SU-DHL-6 (cell line): ENCODE measurements around the gene CDC16.
"Not testable (repeated sequence)": the region's sequence is repeated elsewhere in the genome, so short reads cannot be mapped to it uniquely, and the experiment has no call there.

ENCODE experiments used
- H2AFZ ChIP-seq: fragments of 200-600 bp; sonication (generic); 2 replicates; pipeline ENCODE4 v1.6.1; 2014; ENCODE audit warnings: low read depth, mild to moderate bottlenecking, moderate library complexity, mixed read lengths, antibody characterized with exemption, low read length; ENCODE audit not compliant: severe bottlenecking
- H3F3A ChIP-seq: fragments of 200-600 bp; shearing (Covaris generic); 2 replicates; pipeline ENCODE4 v1.6.0; 2016; ENCODE audit warnings: antibody characterized with exemption, mild to moderate bottlenecking; ENCODE audit not compliant: insufficient read depth
- H3K27ac ChIP-seq: fragments of 200-600 bp; sonication (generic); 2 replicates; pipeline ENCODE4 v1.5.1; 2016; ENCODE audit warnings: low read depth, mild to moderate bottlenecking, low read length, moderate library complexity, mixed read lengths
- H3K27me3 ChIP-seq: fragments of 200-600 bp; sonication (generic), shearing (Covaris generic); 2 replicates; pipeline ENCODE4 v1.6.0; 2014; ENCODE audit warnings: mild to moderate bottlenecking, low read length
- H3K36me3 ChIP-seq: fragments of 200-600 bp; sonication (generic); 2 replicates; pipeline ENCODE4 v1.6.1; 2014; ENCODE audit warnings: mild to moderate bottlenecking, low read length, mixed read lengths
- H3K4me2 ChIP-seq: fragments of 300-600, 200-600 bp; shearing (Covaris generic), sonication (generic); 2 replicates; pipeline ENCODE4 v1.6.0; 2014; ENCODE audit warnings: low read length, low read depth, mild to moderate bottlenecking; ENCODE audit not compliant: poor library complexity, severe bottlenecking
- H3K4me3 ChIP-seq: fragments of 200-600 bp; sonication (generic); 2 replicates; pipeline ENCODE4 v1.5.1; 2014; ENCODE audit warnings: antibody characterized with exemption, low read length, mild to moderate bottlenecking, mixed read lengths; ENCODE audit not compliant: insufficient read depth, poor library complexity, severe bottlenecking
- H3K79me2 ChIP-seq: fragments of 200-600 bp; sonication (generic); 2 replicates; pipeline ENCODE4 v1.6.1; 2014; ENCODE audit warnings: mild to moderate bottlenecking, low read length, moderate library complexity; ENCODE audit not compliant: insufficient read depth
- H3K9ac ChIP-seq: fragments of 200-600 bp; sonication (generic); 2 replicates; pipeline ENCODE4 v1.7.0; 2014; ENCODE audit warnings: mild to moderate bottlenecking, low read length
- H3K9me2 ChIP-seq: fragments of 200-600 bp; sonication (generic); replicated peaks from 2 replicates; pipeline ENCODE4 v1.6.1; 2014; ENCODE audit warnings: low read length; ENCODE audit not compliant: insufficient read depth
- H3K9me3 ChIP-seq: fragments of 200-600 bp; sonication (generic); 2 replicates; pipeline ENCODE4 v1.6.1; 2014; ENCODE audit warnings: low read length, mixed read lengths; ENCODE audit not compliant: insufficient read depth
- H4K20me1 ChIP-seq: fragments of 200-600 bp; sonication (generic); 2 replicates; pipeline ENCODE4 v1.6.1; 2014; ENCODE audit warnings: low read depth, mild to moderate bottlenecking, antibody characterized with exemption, low read length, moderate library complexity, mixed read lengths
- EZH2phosphoT487 ChIP-seq: fragments of 200-600 bp; sonication (generic), shearing (Covaris generic); conservative IDR thresholded peaks from 2 replicates; pipeline ENCODE4 v1.6.1; 2018; ENCODE audit warnings: mild to moderate bottlenecking, antibody characterized with exemption, low read length, moderate library complexity, mixed read lengths
- TF ChIP-seq, protein P1 (sequence below): fragments of 200-600 bp; sonication (generic); IDR thresholded peaks from one replicate; pipeline ENCODE4 v1.5.1; 2017; ENCODE audit warnings: antibody characterized with exemption, mild to moderate bottlenecking, low read length, moderate library complexity; ENCODE audit not compliant: insufficient read depth, poor library complexity, severe bottlenecking

The CDC16 gene

DNA sequence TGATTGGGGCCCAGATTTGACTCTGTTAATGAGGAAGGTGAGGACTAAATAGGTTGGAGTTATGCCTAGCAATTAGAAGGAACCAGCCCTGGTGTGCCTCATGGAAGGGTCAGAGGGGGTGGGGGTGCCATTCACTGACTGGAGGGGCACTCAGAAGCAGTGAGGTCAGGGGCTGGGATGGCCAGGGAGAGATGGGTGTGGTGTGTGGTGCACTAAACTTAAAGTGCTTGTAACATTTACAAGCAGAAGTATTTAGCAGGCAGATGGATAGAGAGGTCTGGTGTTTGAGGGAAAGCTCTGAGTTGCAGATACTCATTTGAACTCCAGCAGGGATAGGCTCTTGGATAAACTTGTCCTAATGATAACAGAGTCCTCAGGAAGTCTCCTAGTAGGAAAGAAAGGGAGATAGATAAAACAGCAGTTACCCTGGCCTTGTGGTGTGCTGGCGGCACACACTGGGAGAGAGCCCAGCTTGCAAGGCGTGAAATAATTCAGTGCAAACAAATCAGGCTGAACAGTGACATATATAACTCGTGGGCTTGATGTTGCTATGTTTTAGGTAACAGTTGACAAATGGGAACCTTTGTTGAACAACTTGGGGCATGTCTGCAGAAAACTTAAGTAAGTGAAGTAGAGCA, 26.8 kb downstream of the CDC16 start:
- TF ChIP-seq, protein P1, sequence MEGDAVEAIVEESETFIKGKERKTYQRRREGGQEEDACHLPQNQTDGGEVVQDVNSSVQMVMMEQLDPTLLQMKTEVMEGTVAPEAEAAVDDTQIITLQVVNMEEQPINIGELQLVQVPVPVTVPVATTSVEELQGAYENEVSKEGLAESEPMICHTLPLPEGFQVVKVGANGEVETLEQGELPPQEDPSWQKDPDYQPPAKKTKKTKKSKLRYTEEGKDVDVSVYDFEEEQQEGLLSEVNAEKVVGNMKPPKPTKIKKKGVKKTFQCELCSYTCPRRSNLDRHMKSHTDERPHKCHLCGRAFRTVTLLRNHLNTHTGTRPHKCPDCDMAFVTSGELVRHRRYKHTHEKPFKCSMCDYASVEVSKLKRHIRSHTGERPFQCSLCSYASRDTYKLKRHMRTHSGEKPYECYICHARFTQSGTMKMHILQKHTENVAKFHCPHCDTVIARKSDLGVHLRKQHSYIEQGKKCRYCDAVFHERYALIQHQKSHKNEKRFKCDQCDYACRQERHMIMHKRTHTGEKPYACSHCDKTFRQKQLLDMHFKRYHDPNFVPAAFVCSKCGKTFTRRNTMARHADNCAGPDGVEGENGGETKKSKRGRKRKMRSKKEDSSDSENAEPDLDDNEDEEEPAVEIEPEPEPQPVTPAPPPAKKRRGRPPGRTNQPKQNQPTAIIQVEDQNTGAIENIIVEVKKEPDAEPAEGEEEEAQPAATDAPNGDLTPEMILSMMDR, result no peak
- no peak for TF ChIP-seq EZH2phosphoT487
- no peaks in the 10 kb centered on the region for H3F3A ChIP-seq
- H3K9ac ChIP-seq, result no peak overlapping the region
- H3K79me2 ChIP-seq, result no peaks in the 10 kb centered on the region
- H3K27ac ChIP-seq, result no peak overlapping the region
- H3K4me2 ChIP-seq, result no peak overlapping the region
- H3K9me3 ChIP-seq, result no peaks in the 10 kb centered on the region
- H4K20me1 ChIP-seq, result no peaks in the 10 kb centered on the region
- no peaks in the 10 kb centered on the region for H3K27me3 ChIP-seq
- H3K9me2 ChIP-seq, result no peaks in the 10 kb centered on the region
- no peak overlapping the region for H2AFZ ChIP-seq
- H3K36me3 ChIP-seq, result peaks cover 57% of the 10 kb centered on the region
- no peak overlapping the region for H3K4me3 ChIP-seq

- Histone ChIP-seq H3K36me3 (peaks cover 51% of the 10 kb centered on the region), H3K27ac (no peak overlapping the region), H3K9me2 (no peaks in the 10 kb centered on the region), H3K79me2 (no peaks in the 10 kb centered on the region), H4K20me1 (no peaks in the 10 kb centered on the region), H3K4me2 (no peak overlapping the region), H3K27me3 (no peaks in the 10 kb centered on the region), H3K4me3 (no peak overlapping the region), H3K9ac (no peak overlapping the region), H3K9me3 (no peaks in the 10 kb centered on the region), H3F3A (no peaks in the 10 kb centered on the region), H2AFZ (no peak overlapping the region)
- TF ChIP-seq EZH2phosphoT487, result no peak
- TF ChIP-seq, protein P1, result no peak
These were observed 28.9 kb downstream of the CDC16 start for GRCh38 chr13:114263578-114263977.

- not testable (repeated sequence) for H3K79me2 ChIP-seq, H3K9ac ChIP-seq, H3F3A ChIP-seq, H4K20me1 ChIP-seq, H3K4me2 ChIP-seq, H3K27me3 ChIP-seq, H3K9me2 ChIP-seq, H3K27ac ChIP-seq, H3K9me3 ChIP-seq, H2AFZ ChIP-seq, H3K4me3 ChIP-seq
- H3K36me3 ChIP-seq, result peaks cover 49% of the 10 kb centered on the region
These were observed 29.6 kb downstream of the CDC16 start for GRCh38 chr13:114264313-114264712.

DNA sequence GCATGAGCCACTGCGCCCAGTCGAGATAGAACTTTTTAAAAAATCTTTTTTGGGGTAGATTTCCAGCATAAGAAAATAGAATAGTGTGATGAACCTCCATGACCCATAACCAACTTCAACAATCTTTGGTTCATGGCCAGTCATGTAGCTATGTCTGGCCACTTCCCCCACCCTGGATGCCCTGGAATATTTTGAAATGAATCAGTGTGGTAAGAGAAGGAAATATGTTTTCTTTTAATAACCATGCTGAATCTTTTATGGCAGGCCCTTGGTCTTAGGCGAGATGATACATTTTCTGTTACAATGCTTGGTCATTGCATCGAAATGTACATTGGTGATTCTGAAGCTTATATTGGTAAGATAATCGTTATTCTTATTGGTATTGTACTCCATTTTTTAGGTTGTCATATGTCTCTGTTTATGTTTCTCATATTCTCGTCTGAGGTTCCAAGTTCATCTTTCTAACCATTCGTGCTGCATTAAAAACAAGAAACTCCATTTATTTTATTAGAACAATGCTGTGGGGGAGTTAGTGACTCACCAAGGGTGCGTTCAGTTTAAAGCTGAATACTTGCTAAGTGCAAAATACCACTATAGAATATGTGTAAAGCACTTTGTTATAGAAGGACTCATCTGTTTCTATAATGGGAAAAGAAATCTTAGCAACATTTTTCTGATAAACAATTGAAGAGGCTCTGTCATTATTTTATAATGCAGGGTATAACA, 30.4 kb downstream of the CDC16 start:
- Histone ChIP-seq H3K4me2 (no peak overlapping the region), H3K9me3 (no peaks in the 10 kb centered on the region), H3K79me2 (no peaks in the 10 kb centered on the region), H3K36me3 (peaks cover 42% of the 10 kb centered on the region), H3K4me3 (no peak overlapping the region), H4K20me1 (no peaks in the 10 kb centered on the region), H3F3A (no peaks in the 10 kb centered on the region), H3K27ac (no peak overlapping the region), H3K9ac (no peak overlapping the region), H3K27me3 (no peaks in the 10 kb centered on the region), H3K9me2 (no peaks in the 10 kb centered on the region), H2AFZ (no peak overlapping the region)
- TF ChIP-seq EZH2phosphoT487, result no peak
- TF ChIP-seq, protein P1, result no peak
